Naive thymus-derived CD4-positive, alpha-beta T cell (primary cell): ENCODE measurements around the gene STX17. TPM values are rescaled to one million over a fixed set of nuclear protein-coding genes. Genes with fewer than 3 reads are reported as not detected.

Source experiments
- ATAC-seq: fragments of 150-1000 bp; cut with Tn5 transposase; 2 replicates; pipeline ENCODE4 v1.10.0; 2021; ENCODE audit warnings: mild to moderate bottlenecking, moderate library complexity
- CTCF ChIA-PET: fragments of 350-600 bp; sonication (Branson Sonifier 250); formaldehyde crosslinking; loops from one replicate; lab custom pipeline; 2021; ENCODE audit warnings: antibody characterized with exemption; lab: Charles Lee
- POLR2A ChIA-PET: fragments of 350-600 bp; sonication (Branson Sonifier 250); formaldehyde crosslinking; loops from one replicate; lab custom pipeline; 2021; ENCODE audit warnings: antibody characterized with exemption, inconsistent platforms; lab: Charles Lee
- DNase-seq, 9 donors: peaks; one replicate each; pipeline versions ENCODE4 v3.0.0 to v3.0.0-alpha.2; 2020 to 2022; ENCODE audit warnings: mixed read lengths in 1 of 9
- H3K27ac ChIP-seq: one replicate; pipeline ENCODE4 v1.7.0; 2013; ENCODE audit warnings: mild to moderate bottlenecking, low read depth, low read length, moderate library complexity
- H3K27me3 ChIP-seq, 2 donors: one replicate each; pipeline ENCODE4 v1.7.0; 2013; ENCODE audit warnings: low read length in 2 of 2, mild to moderate bottlenecking in 2 of 2, moderate library complexity in 2 of 2; ENCODE audit not compliant: control insufficient read depth in 2 of 2, insufficient read depth in 2 of 2
- H3K36me3 ChIP-seq, 3 experiments: 1 replicate in 2 of 3; 2 replicates in 1 of 3; pipeline ENCODE4 v1.7.0; 2013; ENCODE audit warnings: low read length in 3 of 3, mild to moderate bottlenecking in 3 of 3, moderate library complexity in 1 of 3; ENCODE audit not compliant: insufficient read depth in 3 of 3, control insufficient read depth in 2 of 3
- H3K4me1 ChIP-seq, 2 donors: one replicate each; pipeline ENCODE4 v1.7.0; 2013; ENCODE audit warnings: low read length in 2 of 2, mild to moderate bottlenecking in 2 of 2, moderate library complexity in 1 of 2; ENCODE audit not compliant: control insufficient read depth in 2 of 2, insufficient read depth in 2 of 2
- H3K4me3 ChIP-seq: 2 replicates; pipeline ENCODE4 v1.7.0; 2013; ENCODE audit warnings: mild to moderate bottlenecking, low read length
- H3K9me3 ChIP-seq, 3 experiments: 1 replicate in 2 of 3; 2 replicates in 1 of 3; pipeline ENCODE4 v1.7.0; 2013; ENCODE audit warnings: low read length in 3 of 3; ENCODE audit not compliant: control insufficient read depth in 2 of 3
- H3K27ac Mint-ChIP-seq, 9 donors: one replicate each; pipeline ENCODE4 v1.8.0; 2020 to 2022; ENCODE audit warnings: mixed read lengths in 9 of 9, mild to moderate bottlenecking in 8 of 9, moderate library complexity in 5 of 9, inconsistent platforms in 2 of 9
- H3K27me3 Mint-ChIP-seq, 5 donors: one replicate each; pipeline ENCODE4 v1.8.0; 2021 to 2022; ENCODE audit warnings: mixed read lengths in 5 of 5, mild to moderate bottlenecking in 1 of 5
- H3K36me3 Mint-ChIP-seq, 5 donors: one replicate each; pipeline ENCODE4 v1.8.0; 2020 to 2022; ENCODE audit warnings: mixed read lengths in 5 of 5, mild to moderate bottlenecking in 3 of 5, inconsistent platforms in 1 of 5
- H3K4me1 Mint-ChIP-seq, 7 donors: one replicate each; pipeline ENCODE4 v1.8.0; 2020 to 2022; ENCODE audit warnings: mixed read lengths in 7 of 7, mild to moderate bottlenecking in 3 of 7, inconsistent platforms in 1 of 7
- H3K4me3 Mint-ChIP-seq, 10 donors: one replicate each; pipeline ENCODE4 v1.8.0; 2020 to 2022; ENCODE audit warnings: mild to moderate bottlenecking in 10 of 10, mixed read lengths in 10 of 10, moderate library complexity in 6 of 10, inconsistent platforms in 2 of 10
- H3K9me3 Mint-ChIP-seq, 11 donors: one replicate each; pipeline ENCODE4 v1.8.0; 2020 to 2022; ENCODE audit warnings: mixed read lengths in 11 of 11, mild to moderate bottlenecking in 4 of 11, inconsistent platforms in 1 of 11, moderate library complexity in 1 of 11
- intact Hi-C, 2 donors: fragments of 100-400 bp; cut with micrococcal nuclease; formaldehyde crosslinking; loops; one replicate each; pipeline ENCODE4 v1.15.1; 2023
- polyA plus RNA-seq, 2 donors: library from polyadenylated mRNA; unstranded; fragments of 300-500 nt; fragmentation: Illumina TruSeq; gene quantifications; one replicate each; pipeline ENCODE4 v1.2.3, GENCODE V29; 2021
- total RNA-seq, 6 experiments: library from RNA in 5 of 6; stranded (reverse) in 5 of 6; gene quantifications; 1 replicate in 5 of 6; 2 replicates in 1 of 6; pipeline ENCODE4 v1.2.3 and lab custom pipeline; 2021 to 2026

Gene STX17
- total and polyA plus RNA-seq, 7 experiments from 2014 or later: 33.7 to 63.2 (median 39.8) TPM

- ATAC-seq (no peak), DNase-seq (no peak)
- no peaks in the 10 kb centered on the region for H3K27me3 Mint-ChIP-seq
- peaks cover 21 to 71% (median 43%) of the 10 kb centered on the region in 5 donors for H3K36me3 Mint-ChIP-seq
- Histone ChIP-seq H3K9me3 (no peaks in the 10 kb centered on the region), H3K27me3 (no peaks in the 10 kb centered on the region), H3K4me3 (no peak overlapping the region), H3K36me3 (peaks cover 6 to 37% (median 6%) of the 10 kb centered on the region in 3 experiments), H3K4me1 (no peaks in the 10 kb centered on the region), H3K27ac (no peak overlapping the region)
- ChIA-PET CTCF (no interaction called here), POLR2A (no interaction called here)
- intact Hi-C loops: no loop called here
- peak overlapping the region in 2 of 9 donors; percentile 49 to 51 for H3K27ac Mint-ChIP-seq
- H3K4me1 Mint-ChIP-seq: no peaks in the 10 kb centered on the region
- H3K9me3 Mint-ChIP-seq: no peaks in the 10 kb centered on the region
- no peak overlapping the region for H3K4me3 Mint-ChIP-seq
These were observed 59.5 kb downstream of the STX17 start for GRCh38 chr9:99966001-99966400.

- H3K9me3 Mint-ChIP-seq: no peaks in the 10 kb centered on the region
- peaks cover 14 to 64% (median 39%) of the 10 kb centered on the region in 5 donors for H3K36me3 Mint-ChIP-seq
- Histone ChIP-seq H3K4me1 (no peaks in the 10 kb centered on the region), H3K9me3 (no peaks in the 10 kb centered on the region), H3K27ac (no peak overlapping the region), H3K4me3 (no peak overlapping the region), H3K27me3 (no peaks in the 10 kb centered on the region), H3K36me3 (peaks cover 6 to 30% (median 6%) of the 10 kb centered on the region in 3 experiments)
- peak overlapping the region in 1 of 9 donors; percentile 49 for H3K27ac Mint-ChIP-seq
- H3K4me1 Mint-ChIP-seq: no peaks in the 10 kb centered on the region
- H3K27me3 Mint-ChIP-seq: no peaks in the 10 kb centered on the region
- ATAC-seq (no peak), DNase-seq (no peak)
- CTCF ChIA-PET: no interaction called here
- POLR2A ChIA-PET: no interaction called here
- H3K4me3 Mint-ChIP-seq: no peak overlapping the region
- intact Hi-C loops: no loop called here
These were observed 60.3 kb downstream of the STX17 start for GRCh38 chr9:99966716-99967115.

GRCh38 chr9:99967457-99967856, 61.0 kb downstream of the STX17 start:
- peaks cover 6 to 25% (median 6%) of the 10 kb centered on the region in 3 experiments for H3K36me3 ChIP-seq

GRCh38 chr9:99970481-99970880, 64.0 kb downstream of the STX17 start:
- H3K27me3 ChIP-seq: no peaks in the 10 kb centered on the region
- peaks cover 8 to 47% (median 34%) of the 10 kb centered on the region in 5 donors for H3K36me3 Mint-ChIP-seq
- H3K4me1 Mint-ChIP-seq: no peaks in the 10 kb centered on the region
- ATAC-seq (no peak), DNase-seq (no peak)
- no peak overlapping the region for H3K27ac Mint-ChIP-seq
- no peaks in the 10 kb centered on the region for H3K9me3 ChIP-seq
- ChIA-PET CTCF (no interaction called here), POLR2A (no interaction called here)
- H3K4me3 ChIP-seq: no peak overlapping the region
- H3K9me3 Mint-ChIP-seq: no peaks in the 10 kb centered on the region
- no peak overlapping the region for H3K4me3 Mint-ChIP-seq
- no peaks in the 10 kb centered on the region for H3K27me3 Mint-ChIP-seq
- H3K36me3 ChIP-seq: peaks cover 6 to 20% (median 6%) of the 10 kb centered on the region in 3 experiments
- intact Hi-C loops: no loop called here
- H3K4me1 ChIP-seq: no peaks in the 10 kb centered on the region
- no peak overlapping the region for H3K27ac ChIP-seq

More at GRCh38 chr9:99967457-99967856, 61.0 kb downstream of the STX17 start:
- H3K4me1 ChIP-seq: no peaks in the 10 kb centered on the region
- H3K9me3 Mint-ChIP-seq: no peaks in the 10 kb centered on the region
- intact Hi-C loops: no loop called here
- ChIA-PET CTCF (no interaction called here), POLR2A (no interaction called here)
- no peaks in the 10 kb centered on the region for H3K4me1 Mint-ChIP-seq
- H3K27ac ChIP-seq: no peak overlapping the region
- peaks cover 11 to 59% (median 39%) of the 10 kb centered on the region in 5 donors for H3K36me3 Mint-ChIP-seq
- H3K27me3 Mint-ChIP-seq: no peaks in the 10 kb centered on the region
- H3K27me3 ChIP-seq: no peaks in the 10 kb centered on the region
- no peak overlapping the region for H3K4me3 ChIP-seq
- H3K4me3 Mint-ChIP-seq: no peak overlapping the region
- H3K27ac Mint-ChIP-seq: peak overlapping the region in 4 of 9 donors; percentile 8 to 39 (median 23)
- DNase-seq (no peak), ATAC-seq (no peak)
- H3K9me3 ChIP-seq: no peaks in the 10 kb centered on the region

- H3K36me3 ChIP-seq: peaks cover 6 to 20% (median 6%) of the 10 kb centered on the region in 3 experiments
These were observed 65.0 kb downstream of the STX17 start for GRCh38 chr9:99971410-99971809.

GRCh38 chr9:99973455-99973854, 67.0 kb downstream of the STX17 start:
- Histone ChIP-seq H3K36me3 (peaks cover 2 to 6% (median 6%) of the 10 kb centered on the region in 3 experiments), H3K4me3 (no peak overlapping the region), H3K9me3 (no peaks in the 10 kb centered on the region), H3K27me3 (no peaks in the 10 kb centered on the region), H3K27ac (no peak overlapping the region), H3K4me1 (no peaks in the 10 kb centered on the region)
- Mint-ChIP-seq H3K9me3 (no peaks in the 10 kb centered on the region), H3K27ac (no peak overlapping the region), H3K36me3 (peaks cover 4 to 34% (median 18%) of the 10 kb centered on the region in 5 donors), H3K27me3 (no peaks in the 10 kb centered on the region), H3K4me3 (no peak overlapping the region), H3K4me1 (no peaks in the 10 kb centered on the region)
- ChIA-PET POLR2A (no interaction called here), CTCF (no interaction called here)
- ATAC-seq (no peak), DNase-seq (no peak)
- intact Hi-C loops: no loop called here

More at GRCh38 chr9:99971410-99971809, 65.0 kb downstream of the STX17 start:
- intact Hi-C loops: no loop called here
- Histone ChIP-seq H3K4me3 (no peak overlapping the region), H3K4me1 (no peaks in the 10 kb centered on the region), H3K27ac (no peak overlapping the region), H3K27me3 (no peaks in the 10 kb centered on the region), H3K9me3 (no peaks in the 10 kb centered on the region)
- no peak overlapping the region for H3K27ac Mint-ChIP-seq
- no peaks in the 10 kb centered on the region for H3K4me1 Mint-ChIP-seq
- CTCF ChIA-PET: no interaction called here
- H3K9me3 Mint-ChIP-seq: no peaks in the 10 kb centered on the region
- no peaks in the 10 kb centered on the region for H3K27me3 Mint-ChIP-seq
- DNase-seq (no peak), ATAC-seq (no peak)
- peaks cover 8 to 46% (median 28%) of the 10 kb centered on the region in 5 donors for H3K36me3 Mint-ChIP-seq
- no peak overlapping the region for H3K4me3 Mint-ChIP-seq
- POLR2A ChIA-PET: no interaction called here

GRCh38 chr9:99977033-99977792, 70.8 kb downstream of the STX17 start:
- peaks cover 0 to 5% (median 0%) of the 10 kb centered on the region in 7 donors for H3K4me1 Mint-ChIP-seq
- CTCF ChIA-PET: no interaction called here

More at GRCh38 chr9:99977033-99977792, 70.8 kb downstream of the STX17 start:
- intact Hi-C loops: no loop called here
- H3K27ac Mint-ChIP-seq: peak overlapping the region in 1 of 9 donors; percentile 34
- H3K4me3 ChIP-seq: no peak overlapping the region
- no peak overlapping the region for H3K27ac ChIP-seq
- DNase-seq (no peak), ATAC-seq (no peak)
- no peaks in the 10 kb centered on the region for H3K9me3 Mint-ChIP-seq
- H3K36me3 Mint-ChIP-seq: peaks cover 0 to 17% (median 9%) of the 10 kb centered on the region in 5 donors
- no peak overlapping the region for H3K4me3 Mint-ChIP-seq
- H3K4me1 ChIP-seq: no peaks in the 10 kb centered on the region
- no peaks in the 10 kb centered on the region for H3K9me3 ChIP-seq
- POLR2A ChIA-PET: no interaction called here
- H3K27me3 ChIP-seq: no peaks in the 10 kb centered on the region
- no peaks in the 10 kb centered on the region for H3K27me3 Mint-ChIP-seq
- no peaks in the 10 kb centered on the region for H3K36me3 ChIP-seq
